ENCODE measurements around the gene SLC38A4. TPM values are rescaled to one million over a fixed set of nuclear protein-coding genes. Genes with fewer than 3 reads are reported as not detected.

Gene SLC38A4
- total RNA-seq, 1 donor from 2014 or later = not detected

GRCh38 chr12:46763230-46763629 lies 62.6 kb downstream of the SLC38A4 start:
- POLR2A ChIA-PET = no interaction called here
- H3K27me3 Mint-ChIP-seq = no peaks in the 10 kb centered on the region
- CTCF ChIA-PET = no interaction called here
- TF ChIP-seq CTCF (IDR thresholded peaks at IDR 0.05) = no peak
- H3K36me3 Mint-ChIP-seq (ENCODE audit: low read depth) = no peaks in the 10 kb centered on the region
- H3K27ac Mint-ChIP-seq = no peak overlapping the region
- ATAC-seq (ENCODE audit: low read depth) = no peak
- H3K4me1 Mint-ChIP-seq = no peaks in the 10 kb centered on the region
- DNase-seq = no peak
- no peak overlapping the region for H3K4me3 Mint-ChIP-seq
- intact Hi-C loops (cut with micrococcal nuclease) = no loop called here
- H3K9me3 Mint-ChIP-seq = peaks cover 5% of the 10 kb centered on the region

GRCh38 chr12:46754550-46754949 lies 71.2 kb downstream of the SLC38A4 start:
- Mint-ChIP-seq H3K27ac (no peak overlapping the region), H3K4me3 (no peak overlapping the region), H3K4me1 (no peaks in the 10 kb centered on the region), H3K9me3 (peaks cover 6% of the 10 kb centered on the region), H3K27me3 (no peaks in the 10 kb centered on the region), H3K36me3 (ENCODE audit: low read depth) (no peaks in the 10 kb centered on the region)
- TF ChIP-seq CTCF (IDR thresholded peaks at IDR 0.05) = no peak
- CTCF ChIA-PET = no interaction called here
- no peak for DNase-seq
- intact Hi-C loops (cut with micrococcal nuclease) = no loop called here
- POLR2A ChIA-PET = no interaction called here
- no peak for ATAC-seq (ENCODE audit: low read depth)

GRCh38 chr12:46752396-46752795 lies 73.4 kb downstream of the SLC38A4 start:
- Mint-ChIP-seq H3K36me3 (ENCODE audit: low read depth) (no peaks in the 10 kb centered on the region), H3K4me3 (no peak overlapping the region), H3K9me3 (peaks cover 14% of the 10 kb centered on the region), H3K4me1 (no peaks in the 10 kb centered on the region), H3K27me3 (peaks cover 6% of the 10 kb centered on the region), H3K27ac (no peak overlapping the region)
- TF ChIP-seq CTCF (IDR thresholded peaks at IDR 0.05) = no peak
- POLR2A ChIA-PET = no interaction called here
- CTCF ChIA-PET = interaction anchor here (0.7 kb wide), 1 partner anchor 1416 kb away, joined by 3 read pairs; no protein-coding TSS in a partner anchor
- intact Hi-C loops (cut with micrococcal nuclease) = no loop called here
- DNase-seq (no peak), ATAC-seq (ENCODE audit: low read depth) (no peak)

GRCh38 chr12:46751173-46751572 lies 74.6 kb downstream of the SLC38A4 start:
- Mint-ChIP-seq H3K27me3 (peaks cover 6% of the 10 kb centered on the region), H3K4me3 (no peak overlapping the region), H3K27ac (no peak overlapping the region), H3K9me3 (peaks cover 14% of the 10 kb centered on the region), H3K36me3 (ENCODE audit: low read depth) (no peaks in the 10 kb centered on the region), H3K4me1 (no peaks in the 10 kb centered on the region)
- intact Hi-C loops (cut with micrococcal nuclease) = no loop called here
- no peak for TF ChIP-seq CTCF (IDR thresholded peaks at IDR 0.05)
- POLR2A ChIA-PET = no interaction called here
- CTCF ChIA-PET = no interaction called here
- DNase-seq (no peak), ATAC-seq (ENCODE audit: low read depth) (no peak)

- intact Hi-C loops (cut with micrococcal nuclease) = no loop called here
- CTCF ChIA-PET = interaction anchor here (0.6 kb wide), 1 partner anchor 507 kb away, joined by 3 read pairs; no protein-coding TSS in a partner anchor
- Mint-ChIP-seq H3K27ac (no peak overlapping the region), H3K27me3 (peaks cover 6% of the 10 kb centered on the region), H3K36me3 (ENCODE audit: low read depth) (no peaks in the 10 kb centered on the region), H3K4me1 (no peaks in the 10 kb centered on the region), H3K9me3 (peaks cover 22% of the 10 kb centered on the region), H3K4me3 (no peak overlapping the region)
- no peak for TF ChIP-seq CTCF (IDR thresholded peaks at IDR 0.05)
- POLR2A ChIA-PET = no interaction called here
- DNase-seq = no peak
- ATAC-seq (ENCODE audit: low read depth) = no peak
Observed at GRCh38 chr12:46749322-46749721, 76.5 kb downstream of the SLC38A4 start.

Measured in activated B cell treated with CpG ODN at 0.5 μM for 24 hours (primary cell).